EH (cell line): ENCODE data around the gene APBA1.

Experiments used
- DNase-seq: peaks from one replicate; pipeline ENCODE4 v3.0.0-alpha.2; 2015; ENCODE audit warnings: low read depth

Gene APBA1

GRCh38 chr9:69671879-69672595, at the start of gene APBA1:
Gene APBA1 (minus strand): TSS chr9:69672371.
- DNase-seq = peak; percentile 72

- DNase-seq = no peak
Measured at GRCh38 chr9:69719983-69720382, 47.8 kb upstream of the APBA1 start.

GRCh38 chr9:69719367-69719766, 47.2 kb upstream of the APBA1 start:
- DNase-seq = no peak

DNA sequence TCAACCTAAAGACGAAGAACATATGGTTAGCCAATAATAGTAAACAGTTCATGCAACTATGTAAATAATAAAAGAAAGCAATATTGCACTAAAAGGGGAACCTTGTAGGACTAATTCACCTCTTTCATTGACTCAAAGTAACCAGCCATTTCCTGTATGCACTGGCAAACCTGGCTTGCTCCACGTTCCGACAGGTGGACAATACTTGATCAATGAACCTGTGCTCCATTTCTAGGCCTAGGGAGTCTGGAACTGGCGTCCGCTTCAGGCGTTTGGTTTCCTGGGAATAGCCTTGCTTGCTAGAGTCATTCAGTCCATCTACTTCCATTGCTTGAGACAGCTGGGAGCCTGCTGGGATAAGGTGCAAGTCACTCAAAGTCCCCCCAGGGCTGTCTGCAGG, 46.0 kb upstream of the APBA1 start:
- DNase-seq = no peak

GRCh38 chr9:69715825-69716224, 43.7 kb upstream of the APBA1 start:
- no peak for DNase-seq

GRCh38 chr9:69715096-69715495, 42.9 kb upstream of the APBA1 start:
- DNase-seq = no peak

DNA sequence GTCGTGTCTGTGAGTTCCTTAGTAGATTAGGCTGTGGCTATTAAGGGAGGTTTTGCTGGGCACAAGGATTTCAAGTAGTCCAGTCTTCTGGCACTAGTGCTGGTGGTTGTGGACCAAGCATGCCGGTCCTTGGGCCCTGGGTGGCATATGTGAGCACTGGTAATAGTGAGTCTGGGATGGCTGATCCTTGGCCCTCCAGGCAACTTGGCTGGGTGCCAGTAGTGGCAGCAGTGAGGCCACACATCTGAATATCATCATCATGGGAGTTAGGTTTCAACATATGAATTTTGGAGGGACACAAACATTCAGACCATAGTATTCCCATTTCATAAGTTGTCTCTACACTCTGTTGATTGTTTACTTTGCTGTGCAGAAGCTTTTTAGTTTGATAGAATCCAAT, 25.3 kb upstream of the APBA1 start:
- no peak for DNase-seq

- no peak for DNase-seq
Measured at GRCh38 chr9:69696802-69697201, 24.6 kb upstream of the APBA1 start.

- DNase-seq = no peak
Measured at GRCh38 chr9:69689991-69690538, 17.9 kb upstream of the APBA1 start.

DNA sequence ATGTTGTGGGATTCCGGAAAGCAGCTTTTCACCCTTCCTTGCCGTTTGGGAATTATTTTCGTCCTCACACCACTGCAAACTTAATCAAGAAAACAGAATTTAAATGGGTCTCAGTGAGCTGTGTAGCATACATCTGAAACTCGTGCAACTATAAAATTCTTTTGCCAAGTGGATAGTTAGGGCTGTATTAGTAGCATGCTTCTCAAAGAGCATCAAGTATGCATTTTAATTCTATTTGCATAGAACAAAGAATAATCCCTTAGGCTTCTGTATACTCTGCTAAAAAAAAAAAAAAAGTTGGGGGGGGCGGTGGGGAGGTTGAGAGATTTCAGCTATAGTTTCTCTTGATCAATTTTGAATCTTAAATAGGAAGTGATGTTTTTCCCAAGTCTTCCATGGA, 11.8 kb upstream of the APBA1 start:
- DNase-seq = no peak

GRCh38 chr9:69678843-69679538, 6.8 kb upstream of the APBA1 start:
- peak; percentile 48 for DNase-seq

GRCh38 chr9:69677931-69678330, 5.8 kb upstream of the APBA1 start:
- no peak for DNase-seq

DNA sequence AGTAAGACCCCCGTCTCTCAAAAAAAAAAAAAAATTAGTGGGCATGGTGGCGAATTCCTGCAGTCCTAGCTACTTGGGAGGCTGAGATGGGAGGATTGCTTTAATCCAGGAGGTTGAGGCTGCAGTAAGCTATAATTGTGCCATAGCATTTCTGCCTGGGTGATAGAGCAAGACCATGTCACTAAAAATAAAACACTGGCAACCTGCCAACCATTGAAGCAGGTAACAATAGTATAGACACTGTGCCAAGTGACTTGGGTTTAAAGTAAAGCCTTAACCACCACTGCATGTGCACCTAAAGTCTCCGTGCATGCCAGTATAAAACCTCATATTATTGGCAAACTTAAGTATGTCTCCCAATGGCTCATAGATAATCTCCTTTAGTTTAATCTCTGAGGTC, 3.4 kb upstream of the APBA1 start:
- DNase-seq = no peak

GRCh38 chr9:69674716-69675438, 2.7 kb upstream of the APBA1 start:
- DNase-seq = peak; percentile 95

GRCh38 chr9:69674112-69674685, 2.0 kb upstream of the APBA1 start:
- no peak for DNase-seq

DNA sequence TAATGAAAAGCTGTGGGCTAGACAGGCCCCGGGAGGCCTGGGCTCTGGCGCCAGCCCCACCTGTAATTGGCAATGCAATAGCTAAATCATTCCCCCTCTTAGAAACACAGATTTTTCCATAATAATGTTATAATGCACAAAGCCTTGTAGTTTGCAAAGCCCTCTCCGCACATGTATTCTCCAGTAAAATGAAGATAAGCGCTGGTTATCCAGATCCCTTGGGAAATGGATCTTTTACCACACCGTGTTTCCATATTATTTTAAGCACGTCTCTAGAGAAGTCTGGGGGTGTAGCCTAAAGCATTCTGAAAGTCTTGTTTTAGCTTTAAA, 1.1 kb upstream of the APBA1 start:
- DNase-seq = no peak

GRCh38 chr9:69672596-69673310, 582 bp upstream of the APBA1 start:
- peak; percentile 90 for DNase-seq

- DNase-seq = no peak
Measured at GRCh38 chr9:69671311-69671878, 776 bp downstream of the APBA1 start.

GRCh38 chr9:69667306-69667705, 4.9 kb downstream of the APBA1 start:
- DNase-seq = no peak

- DNase-seq = no peak
Measured at GRCh38 chr9:69660304-69660703, 11.9 kb downstream of the APBA1 start.

DNA sequence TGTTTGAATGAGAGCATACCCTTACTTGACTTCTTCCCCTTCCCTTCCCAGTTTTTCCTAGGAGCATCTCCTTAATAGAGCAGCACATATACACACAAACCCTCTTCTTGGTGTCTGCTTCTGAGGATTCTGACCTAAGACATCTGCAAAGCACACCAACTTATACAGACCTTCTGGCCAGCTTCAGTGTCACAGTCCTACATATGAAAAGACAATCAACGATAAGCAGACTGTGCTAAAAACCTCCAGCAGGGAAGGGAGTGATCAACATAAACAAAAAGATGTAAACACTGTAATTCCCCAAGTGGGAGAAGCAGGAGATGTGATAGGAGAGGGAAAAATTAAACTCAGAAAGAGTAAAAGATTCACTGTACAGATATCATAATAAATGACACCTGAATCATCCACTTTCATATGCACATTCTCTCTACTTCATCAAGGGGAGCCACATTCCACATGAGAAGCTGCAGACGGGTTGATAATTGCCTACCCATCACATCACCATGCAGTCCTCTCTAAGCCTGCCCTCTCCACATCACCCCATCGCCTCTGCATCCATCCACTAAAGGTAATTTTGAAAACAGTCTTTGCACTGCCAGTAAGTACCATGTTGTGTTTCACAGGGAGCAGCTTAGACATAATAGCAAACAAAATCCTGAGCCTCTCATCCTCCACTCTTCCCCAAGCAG, 13.0 kb downstream of the APBA1 start:
- DNase-seq = no peak
